Measurements from ENCODE around the gene MMP20. TPM values are rescaled to one million over a fixed set of nuclear protein-coding genes. Genes with fewer than 3 reads are reported as not detected.

Gene MMP20
- total and polyA plus RNA-seq, 7 donors = not detected

- no peaks in the 10 kb centered on the region for H3K4me1 ChIP-seq
- H3K4me3 ChIP-seq = no peak overlapping the region
- WGBS, 3 donors = 90 to 92% (median 90%) methylated on average over 2 of the region's 2 CpGs
- ATAC-seq (no peak), DNase-seq (no peak)
- H3K27ac ChIP-seq = no peak overlapping the region
- intact Hi-C loops (cut with DNase I) = no loop called here
- no peaks in the 10 kb centered on the region for H3K9me3 ChIP-seq
- no peaks in the 10 kb centered on the region for H3K27me3 ChIP-seq (ENCODE audit: insufficient read depth in 3 of 3, low read length in 2 of 3)
- no peak for TF ChIP-seq CTCF (IDR thresholded peaks at IDR 0.05)
- no peaks in the 10 kb centered on the region for H3K36me3 ChIP-seq (ENCODE audit: insufficient read depth in 1 of 2, low read depth in 1 of 2)
Measured at GRCh38 chr11:102614485-102614884, 10.6 kb downstream of the MMP20 start.

GRCh38 chr11:102614031-102614430 is 11.1 kb downstream of the MMP20 start:
- intact Hi-C loops (cut with DNase I) = no loop called here
- no peaks in the 10 kb centered on the region for H3K27me3 ChIP-seq (ENCODE audit: insufficient read depth in 3 of 3, low read length in 2 of 3)
- no peak for DNase-seq
- H3K9me3 ChIP-seq = no peaks in the 10 kb centered on the region
- no peaks in the 10 kb centered on the region for H3K36me3 ChIP-seq (ENCODE audit: insufficient read depth in 1 of 2, low read depth in 1 of 2)
- no peak for ATAC-seq
- H3K4me1 ChIP-seq = no peaks in the 10 kb centered on the region
- no peak overlapping the region for H3K4me3 ChIP-seq
- WGBS, 3 donors = 88 to 93% (median 92%) methylated on average over 2 of the region's 2 CpGs
- no peak for TF ChIP-seq CTCF (IDR thresholded peaks at IDR 0.05)
- no peak overlapping the region for H3K27ac ChIP-seq

GRCh38 chr11:102613450-102613849 is 11.7 kb downstream of the MMP20 start:
- H3K4me3 ChIP-seq = no peak overlapping the region
- intact Hi-C loops (cut with DNase I) = no loop called here
- H3K9me3 ChIP-seq = no peaks in the 10 kb centered on the region
- no peak overlapping the region for H3K27ac ChIP-seq
- H3K36me3 ChIP-seq (ENCODE audit: insufficient read depth in 1 of 2, low read depth in 1 of 2) = no peaks in the 10 kb centered on the region
- H3K27me3 ChIP-seq (ENCODE audit: insufficient read depth in 3 of 3, low read length in 2 of 3) = no peaks in the 10 kb centered on the region
- TF ChIP-seq CTCF (IDR thresholded peaks at IDR 0.05) = no peak
- WGBS, 3 donors = 63 to 79% (median 68%) methylated on average over 1 of the region's 1 CpG
- DNase-seq = no peak
- ATAC-seq = no peak
- H3K4me1 ChIP-seq = no peaks in the 10 kb centered on the region

- Histone ChIP-seq H3K36me3 (ENCODE audit: insufficient read depth in 1 of 2, low read depth in 1 of 2) (no peaks in the 10 kb centered on the region), H3K27ac (no peak overlapping the region), H3K4me1 (no peaks in the 10 kb centered on the region), H3K9me3 (no peaks in the 10 kb centered on the region), H3K4me3 (no peak overlapping the region), H3K27me3 (ENCODE audit: insufficient read depth in 3 of 3, low read length in 2 of 3) (no peaks in the 10 kb centered on the region)
- no peak for ATAC-seq
- no peak for TF ChIP-seq CTCF (IDR thresholded peaks at IDR 0.05)
- WGBS, 3 donors = 76 to 88% (median 77%) methylated on average over 4 of the region's 4 CpGs
- no peak for DNase-seq
- intact Hi-C loops (cut with DNase I) = no loop called here
Measured at GRCh38 chr11:102611291-102611690, 13.8 kb downstream of the MMP20 start.

- ATAC-seq (no peak), DNase-seq (no peak)
- Histone ChIP-seq H3K9me3 (no peaks in the 10 kb centered on the region), H3K27ac (no peak overlapping the region), H3K4me1 (no peaks in the 10 kb centered on the region), H3K36me3 (ENCODE audit: insufficient read depth in 1 of 2, low read depth in 1 of 2) (no peaks in the 10 kb centered on the region), H3K27me3 (ENCODE audit: insufficient read depth in 3 of 3, low read length in 2 of 3) (no peaks in the 10 kb centered on the region), H3K4me3 (no peak overlapping the region)
- TF ChIP-seq CTCF (IDR thresholded peaks at IDR 0.05) = no peak
- WGBS, 3 donors = 61 to 67% (median 66%) methylated on average over 7 of the region's 7 CpGs
- intact Hi-C loops (cut with DNase I) = no loop called here
Measured at GRCh38 chr11:102610200-102610599, 14.9 kb downstream of the MMP20 start.
